Measurements from ENCODE around the gene ACADVL. TPM values are rescaled to one million over a fixed set of nuclear protein-coding genes. Genes with fewer than 3 reads are reported as not detected.

Gene ACADVL
- total and polyA plus RNA-seq, 12 donors: 961 to 6,098 (median 1,772) TPM

DNA sequence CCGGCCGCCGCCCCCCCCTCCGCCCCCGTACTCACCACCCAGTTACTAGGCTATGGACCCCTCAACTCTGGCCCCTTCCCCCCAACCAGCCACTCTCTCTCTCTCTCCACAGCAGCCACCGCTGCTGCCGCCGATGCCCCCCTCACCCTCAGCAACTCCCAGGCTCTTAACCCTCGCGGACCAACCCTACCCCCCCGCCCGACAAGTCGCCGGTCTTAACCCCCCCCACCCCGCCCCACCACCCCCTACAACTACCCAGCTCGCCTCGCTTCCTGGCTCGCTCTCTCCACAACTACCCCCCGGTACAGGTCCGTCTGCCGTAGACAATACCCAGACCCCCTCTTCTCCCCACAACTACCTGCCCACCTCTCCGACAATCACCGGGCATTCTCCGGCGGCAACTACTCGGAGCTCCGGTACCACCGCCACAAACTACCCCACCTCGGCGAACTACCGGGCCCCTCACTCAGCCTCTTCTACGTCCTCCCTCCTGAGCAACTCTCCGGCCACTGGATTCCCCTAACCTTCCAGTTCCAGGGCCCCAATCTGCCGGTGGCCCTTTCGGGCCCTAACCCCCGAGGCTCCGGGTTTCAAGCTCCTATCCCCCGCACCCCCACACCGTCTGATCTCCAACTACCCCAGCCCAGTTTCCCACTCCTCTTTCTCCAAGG lies 18.8 kb downstream of the ACADVL start:
- no peaks in the 10 kb centered on the region for H3K27me3 ChIP-seq
- H3K27ac ChIP-seq: peak overlapping the region; percentile 87 to 91 (median 90)
- H3K9me3 ChIP-seq (replicated peaks in 1 of 3): no peaks in the 10 kb centered on the region
- H3K4me1 ChIP-seq (replicated peaks in 1 of 2): peaks cover 46 to 47% of the 10 kb centered on the region in 2 donors
- peak overlapping the region; percentile 86 to 95 (median 92) for H3K4me3 ChIP-seq
- intact Hi-C loops (cut with DNase I): no loop called here
- TF ChIP-seq, protein P1, sequence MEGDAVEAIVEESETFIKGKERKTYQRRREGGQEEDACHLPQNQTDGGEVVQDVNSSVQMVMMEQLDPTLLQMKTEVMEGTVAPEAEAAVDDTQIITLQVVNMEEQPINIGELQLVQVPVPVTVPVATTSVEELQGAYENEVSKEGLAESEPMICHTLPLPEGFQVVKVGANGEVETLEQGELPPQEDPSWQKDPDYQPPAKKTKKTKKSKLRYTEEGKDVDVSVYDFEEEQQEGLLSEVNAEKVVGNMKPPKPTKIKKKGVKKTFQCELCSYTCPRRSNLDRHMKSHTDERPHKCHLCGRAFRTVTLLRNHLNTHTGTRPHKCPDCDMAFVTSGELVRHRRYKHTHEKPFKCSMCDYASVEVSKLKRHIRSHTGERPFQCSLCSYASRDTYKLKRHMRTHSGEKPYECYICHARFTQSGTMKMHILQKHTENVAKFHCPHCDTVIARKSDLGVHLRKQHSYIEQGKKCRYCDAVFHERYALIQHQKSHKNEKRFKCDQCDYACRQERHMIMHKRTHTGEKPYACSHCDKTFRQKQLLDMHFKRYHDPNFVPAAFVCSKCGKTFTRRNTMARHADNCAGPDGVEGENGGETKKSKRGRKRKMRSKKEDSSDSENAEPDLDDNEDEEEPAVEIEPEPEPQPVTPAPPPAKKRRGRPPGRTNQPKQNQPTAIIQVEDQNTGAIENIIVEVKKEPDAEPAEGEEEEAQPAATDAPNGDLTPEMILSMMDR (IDR thresholded peaks at IDR 0.05): no peak
- peak in 1 of 2 donors; percentile 2 for TF ChIP-seq POLR2A (IDR thresholded peaks at IDR 0.05)
- DNase-seq: peak in 6 of 7 donors; percentile 54 to 72 (median 65)
- peaks cover 0 to 29% of the 10 kb centered on the region in 2 donors for H3K36me3 ChIP-seq (replicated peaks in 1 of 2)
- 0 to 1% (median 1%) methylated on average over 18 to 39 of the region's 39 CpGs for WGBS, 4 donors

DNA sequence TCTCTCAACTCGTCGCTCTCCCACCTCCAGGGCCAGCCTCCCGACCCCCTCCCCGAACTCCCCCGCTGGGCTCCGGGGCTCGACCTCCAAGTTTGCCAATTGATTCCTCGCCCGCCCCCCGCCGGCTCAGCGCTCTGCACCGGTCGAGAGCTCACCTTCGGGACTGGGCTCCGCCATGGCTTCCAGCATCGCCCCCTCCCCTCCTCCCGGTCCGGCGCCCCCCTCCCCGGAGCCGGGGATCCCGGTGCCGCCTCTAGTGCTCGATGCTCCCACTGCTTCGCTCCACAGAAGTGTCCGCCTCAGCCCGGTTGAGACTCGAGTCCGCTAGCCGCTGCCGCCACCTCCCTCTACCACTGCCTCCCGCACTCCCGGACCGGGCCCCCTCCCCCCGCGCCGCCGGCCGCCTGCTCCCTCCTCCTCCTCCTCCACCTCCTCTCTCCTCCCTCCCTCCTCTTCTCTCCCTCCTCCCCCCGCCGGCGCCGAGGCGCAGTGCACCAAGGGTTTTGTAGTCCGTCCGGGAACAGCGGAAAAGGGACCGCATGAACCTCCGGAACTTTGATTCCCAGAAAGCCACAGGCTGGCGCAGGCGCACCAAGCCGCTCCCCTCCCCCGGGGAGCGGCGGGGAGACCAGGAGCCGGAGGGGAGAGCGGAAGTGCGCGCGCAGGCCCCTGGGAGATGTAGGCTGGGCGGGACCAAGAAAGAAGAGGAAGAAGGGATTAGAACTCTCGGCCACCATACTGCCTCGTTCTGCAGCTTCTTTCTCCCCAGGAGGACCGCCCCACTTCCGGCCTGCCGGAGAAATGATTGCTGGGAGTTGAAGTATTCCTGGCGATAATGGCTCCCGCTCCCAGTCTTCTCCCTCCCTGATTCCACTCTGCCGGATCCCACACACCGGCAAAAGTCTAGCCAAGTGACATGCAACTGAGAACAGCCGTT lies 19.6 kb downstream of the ACADVL start, which contains the start of gene PHF23:
PHF23 (minus strand) TSS at position 367 of the 937 bp plus-strand sequence; CDS start at position 189, 178 bp downstream.
- H3K27ac ChIP-seq: peak within 1 kb of the TSS; percentile 87 to 100 (median 95)
- no peaks in the 10 kb centered on the region for H3K9me3 ChIP-seq (replicated peaks in 1 of 3)
- peak within 1 kb of the TSS; percentile 86 to 95 (median 92) for H3K4me3 ChIP-seq
- H3K36me3 ChIP-seq (replicated peaks in 1 of 2): peaks cover 0 to 36% of the 10 kb centered on the region in 2 donors
- DNase-seq: peak; percentile 99 to 100 (median 99)
- intact Hi-C loops (cut with DNase I): no loop called here
- peaks cover 46 to 47% of the 10 kb centered on the region in 2 donors for H3K4me1 ChIP-seq (replicated peaks in 1 of 2)
- H3K27me3 ChIP-seq: no peaks in the 10 kb centered on the region
- TF ChIP-seq POLR2A (IDR thresholded peaks at IDR 0.05): peak in 1 of 2 donors; percentile 64
- TF ChIP-seq, protein P1 (IDR thresholded peaks at IDR 0.05): peak in 3 of 6 experiments; percentile 19 to 49 (median 42)
- 1 to 2% (median 1%) methylated on average over 25 to 70 of the region's 72 CpGs for WGBS, 4 donors

DNA sequence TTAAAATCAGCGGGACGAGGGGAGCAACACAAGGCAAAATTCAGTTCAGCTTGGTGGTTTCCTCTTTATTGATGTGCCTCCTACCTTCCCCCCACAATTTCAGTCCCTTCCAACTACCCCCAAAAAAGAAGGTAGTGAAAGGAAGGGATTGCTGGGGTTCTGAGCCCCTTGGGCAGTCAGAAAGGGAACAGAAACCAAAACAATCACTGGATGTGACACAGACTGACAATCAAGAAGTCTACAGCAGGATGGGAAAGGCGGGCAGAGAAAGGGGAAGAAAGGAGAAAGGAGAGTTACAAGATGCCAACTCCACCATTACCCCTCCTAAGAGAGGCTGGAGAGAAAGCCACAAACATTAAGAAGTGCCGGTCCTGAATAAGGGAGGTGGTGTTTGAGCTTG lies 20.6 kb downstream of the ACADVL start:
- Histone ChIP-seq H3K4me3 (peak overlapping the region in 2 of 4 donors; percentile 23 to 92), H3K27ac (peak overlapping the region; percentile 87 to 100 (median 95)), H3K4me1 (replicated peaks in 1 of 2) (peaks cover 37 to 39% of the 10 kb centered on the region in 2 donors), H3K27me3 (no peaks in the 10 kb centered on the region), H3K36me3 (replicated peaks in 1 of 2) (peaks cover 0 to 44% of the 10 kb centered on the region in 2 donors), H3K9me3 (replicated peaks in 1 of 3) (no peaks in the 10 kb centered on the region)
- DNase-seq: no peak
- WGBS, 4 donors: 25 to 38% (median 30%) methylated on average over 4 of the region's 4 CpGs
- no peak for TF ChIP-seq POLR2A (IDR thresholded peaks at IDR 0.05)
- TF ChIP-seq, protein P1 (IDR thresholded peaks at IDR 0.05): no peak
- intact Hi-C loops (cut with DNase I): no loop called here
